ENCODE measurements around the gene TMEM272.
A peak's percentile ranks its signal among the peaks of the same experiment; 100 is the strongest.

Gene TMEM272, protein sequence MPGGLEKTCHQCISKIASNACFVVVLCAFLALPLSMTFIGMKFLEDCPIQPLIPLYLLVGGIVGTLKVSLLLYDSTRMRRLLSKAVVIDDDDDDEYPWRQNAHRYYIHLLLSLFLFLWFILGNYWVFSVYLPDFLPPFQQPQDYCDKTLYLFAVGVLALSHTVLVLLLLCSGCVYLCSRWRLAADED

DNA sequence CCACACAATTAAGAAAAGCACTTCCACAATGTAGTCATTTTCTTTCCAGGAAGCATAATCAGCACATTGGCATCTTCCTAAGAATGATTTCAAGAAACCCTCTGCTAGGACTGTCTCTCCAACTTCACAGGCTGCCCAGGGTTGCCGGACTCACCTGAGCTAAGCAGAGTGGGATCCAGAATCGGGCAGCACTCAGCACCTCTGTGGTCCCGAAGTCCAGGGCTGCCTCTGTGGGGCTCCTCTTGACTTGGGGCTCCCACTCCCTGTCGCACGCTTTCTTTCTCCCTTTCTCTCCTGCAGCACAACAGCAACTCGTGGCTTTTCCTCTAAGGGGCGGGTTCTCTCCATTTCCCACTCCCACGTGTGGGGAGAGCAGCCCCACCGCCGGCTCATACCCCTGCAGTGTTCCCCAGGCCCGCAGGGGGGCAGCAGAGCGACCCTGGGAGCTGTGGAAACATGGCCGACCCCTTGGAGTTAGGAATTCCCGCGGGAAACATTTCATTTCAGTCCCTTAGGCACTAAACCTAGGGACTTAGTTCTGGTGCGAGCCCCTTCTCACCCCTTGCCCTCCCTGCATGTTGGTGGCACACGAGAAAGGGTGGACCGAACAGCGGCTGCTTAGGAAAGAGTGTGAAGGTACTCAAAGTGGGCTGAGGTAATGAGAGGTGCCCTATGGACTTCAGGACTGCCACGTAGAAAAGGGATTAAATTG is at the start of gene TMEM272:
Gene TMEM272, minus strand, starts transcription at position 316 of the 712 bp plus-strand sequence. CDS start 6,647 bp downstream, outside the sequence.
- peak; percentile 35 for DNase-seq

DNA sequence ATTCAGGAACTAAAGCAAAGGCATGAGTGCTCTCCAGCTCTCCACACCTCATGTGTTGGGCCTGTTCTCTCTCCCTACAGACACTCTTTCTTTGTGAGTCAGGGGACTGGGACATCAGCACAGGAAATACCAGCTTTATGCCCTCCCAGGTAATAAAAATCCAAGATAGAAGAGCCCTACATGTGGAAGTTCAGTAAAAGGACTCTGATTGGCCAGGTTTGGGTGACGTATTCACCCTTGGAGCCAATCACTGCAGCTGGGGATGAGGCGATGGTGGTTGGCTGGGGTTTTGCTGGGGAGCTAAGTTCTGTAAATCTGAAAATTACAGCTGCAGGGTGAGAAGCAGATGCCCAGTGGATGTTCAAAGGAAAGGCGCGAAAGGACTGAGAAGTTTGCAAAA is 49.3 kb upstream of the TMEM272 start:
- DNase-seq = no peak

DNA sequence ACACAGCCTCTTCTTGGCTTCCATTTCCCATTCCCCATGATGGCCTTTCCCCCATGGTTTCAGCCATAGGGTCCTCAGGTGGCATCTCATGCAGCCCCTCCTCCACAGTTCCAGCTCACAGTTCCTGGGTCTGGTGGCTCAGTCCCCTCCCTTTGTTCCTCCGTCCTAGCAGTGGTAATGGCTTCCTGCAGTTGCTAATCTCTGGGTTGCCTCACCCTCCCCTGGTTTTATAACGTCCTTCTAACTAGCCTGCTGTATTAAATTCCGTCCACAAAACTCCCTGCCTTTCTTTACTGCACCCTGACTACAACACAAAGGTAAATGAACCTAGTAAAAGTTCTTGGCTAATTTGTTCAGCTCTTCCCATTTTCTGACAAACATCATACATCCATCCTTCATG is 47.7 kb upstream of the TMEM272 start:
- no peak for DNase-seq

DNA sequence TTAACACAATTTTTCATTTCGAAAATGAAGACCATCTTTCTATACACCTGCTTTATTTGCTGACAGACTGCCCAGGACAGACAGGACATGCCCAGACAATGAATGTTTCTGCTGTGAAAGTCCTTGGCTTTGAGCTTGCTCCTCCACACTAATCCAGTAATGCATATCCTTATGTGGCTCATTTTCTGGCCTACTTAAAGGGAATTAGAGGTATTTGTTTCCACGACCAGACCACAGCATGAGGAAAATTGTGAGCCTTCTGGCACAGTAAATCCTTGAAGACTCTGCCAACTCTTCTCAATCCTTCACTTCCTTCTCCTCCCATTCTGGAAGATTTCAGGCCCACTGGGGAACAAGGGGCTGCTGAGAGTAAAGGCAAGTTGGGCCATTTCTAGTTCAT is 42.5 kb upstream of the TMEM272 start:
- DNase-seq = no peak

DNA sequence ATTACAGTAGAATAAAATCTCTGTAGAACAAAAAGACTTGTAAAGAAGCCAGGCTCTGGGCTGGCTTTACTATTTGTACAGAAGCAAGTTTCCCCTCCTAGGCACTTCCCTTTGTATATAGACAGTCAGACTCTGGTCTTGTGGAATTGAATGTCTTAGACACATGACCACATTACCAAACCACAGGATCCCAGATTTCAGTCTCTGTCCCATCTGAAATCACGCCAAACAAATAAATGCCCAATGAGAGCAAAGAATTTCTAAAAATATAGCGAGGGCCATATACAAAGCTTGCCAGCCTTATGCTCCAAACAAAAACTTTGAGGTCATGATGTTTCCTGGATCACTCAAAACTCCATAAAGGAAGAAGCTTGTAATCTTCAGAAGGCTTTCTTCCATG is 40.7 kb upstream of the TMEM272 start:
- DNase-seq = no peak

DNA sequence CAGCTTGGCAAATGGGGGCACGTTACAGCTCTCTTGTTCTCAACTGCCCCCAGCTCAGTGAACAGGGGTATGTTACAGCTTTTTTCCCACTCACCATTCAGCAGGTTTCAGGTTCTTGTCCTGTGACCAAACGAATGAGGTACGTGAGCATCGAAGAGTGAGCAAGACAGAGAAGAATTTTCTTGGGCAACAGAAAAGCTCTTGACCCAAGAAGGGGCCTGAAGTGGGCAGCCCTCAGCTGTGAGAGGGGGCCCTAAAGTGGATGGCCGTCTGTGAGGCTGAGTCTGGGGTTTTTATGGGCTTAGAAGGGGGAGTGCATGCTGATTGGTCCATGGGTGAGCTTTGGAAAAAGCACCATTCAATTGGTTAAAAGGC is 38.2 kb upstream of the TMEM272 start:
- DNase-seq = no peak

DNA sequence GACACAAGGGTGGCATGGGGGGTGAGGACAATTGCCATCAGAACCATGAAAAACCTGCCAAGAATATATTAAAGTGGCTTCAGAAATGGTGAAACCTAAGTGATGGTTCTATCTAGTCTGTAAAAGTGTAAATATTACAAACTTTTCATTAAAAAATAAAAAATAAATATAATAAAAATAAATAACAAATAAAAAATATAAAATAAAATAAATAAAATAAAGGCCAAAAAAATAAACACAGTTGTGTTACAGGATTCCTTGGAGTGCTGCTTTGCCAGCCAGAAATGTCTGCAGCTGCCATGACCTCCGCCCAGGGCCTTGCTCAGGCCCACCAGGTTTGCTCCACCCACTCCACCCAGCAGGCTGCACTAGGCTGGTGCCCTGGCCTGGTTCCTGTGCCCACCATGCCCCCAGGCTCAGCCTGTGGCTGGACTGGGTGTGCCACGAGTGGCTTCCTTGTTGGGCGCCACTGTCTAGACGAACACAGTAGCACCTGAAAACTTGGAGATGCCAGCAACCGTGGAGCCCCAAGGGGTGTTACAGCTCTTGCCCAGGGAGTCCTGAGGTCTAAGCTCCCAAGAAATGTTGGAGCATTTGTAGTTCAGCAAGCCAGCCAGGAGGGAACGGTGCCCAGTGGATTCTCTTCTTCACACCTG is 37.7 kb upstream of the TMEM272 start:
- DNase-seq = no peak

DNA sequence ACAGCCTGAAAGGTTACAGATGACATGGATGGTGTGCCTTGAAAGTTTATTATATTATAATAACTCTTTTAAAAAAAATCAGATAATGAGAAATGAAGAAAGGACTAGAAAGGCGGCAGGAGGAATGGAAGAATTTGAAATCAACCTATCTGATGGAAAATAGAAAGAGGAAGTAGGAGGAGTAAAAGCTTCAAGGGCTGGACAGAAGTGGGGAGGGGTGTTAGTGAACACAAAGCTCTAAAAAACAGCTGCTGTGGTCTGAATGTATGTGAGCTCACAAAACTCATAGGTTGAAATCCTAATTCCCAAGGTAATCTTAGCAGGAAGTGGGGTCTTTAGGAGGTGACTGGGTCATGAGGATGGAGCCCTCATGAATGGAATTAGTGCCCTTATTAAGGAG is 36.3 kb upstream of the TMEM272 start:
- no peak for DNase-seq

DNA sequence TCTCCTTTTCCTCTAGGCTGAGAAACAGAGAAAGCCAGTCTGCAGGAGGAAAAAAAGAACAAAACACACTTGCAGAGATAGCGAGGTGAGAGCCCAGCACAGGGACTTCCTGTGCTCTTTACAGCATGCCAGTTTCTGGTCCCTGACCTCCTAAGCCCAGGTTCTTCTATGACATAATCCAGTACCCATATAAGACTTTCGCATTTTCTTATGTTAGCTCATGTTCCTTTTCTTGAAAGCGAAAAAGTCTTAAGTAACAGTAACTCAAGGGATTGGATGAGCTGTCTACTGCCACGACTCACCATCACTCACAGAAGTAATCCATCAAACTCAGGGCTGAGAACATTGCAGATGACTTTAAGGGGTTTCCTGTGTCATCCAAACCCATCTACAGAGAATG is 34.2 kb upstream of the TMEM272 start:
- no peak for DNase-seq

DNA sequence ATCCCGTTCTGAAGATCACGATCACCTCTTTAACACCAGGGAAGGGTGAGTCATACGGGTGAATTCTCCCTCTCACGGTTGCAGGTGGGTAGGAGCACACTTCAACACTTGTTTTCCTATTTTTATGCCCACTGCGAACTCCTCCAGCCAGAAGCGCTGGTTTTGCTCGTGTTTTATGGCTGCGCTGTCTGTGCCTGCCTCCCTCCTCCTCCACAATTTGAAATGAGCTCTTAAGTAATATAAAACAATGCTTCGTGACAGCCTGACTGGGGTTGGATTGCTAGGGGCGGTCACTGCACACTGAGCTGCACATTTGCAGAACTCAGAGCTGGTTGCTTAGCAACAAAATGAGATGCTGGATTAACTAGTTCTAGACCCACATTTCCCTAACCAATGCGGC is 29.7 kb upstream of the TMEM272 start:
- no peak for DNase-seq

DNA sequence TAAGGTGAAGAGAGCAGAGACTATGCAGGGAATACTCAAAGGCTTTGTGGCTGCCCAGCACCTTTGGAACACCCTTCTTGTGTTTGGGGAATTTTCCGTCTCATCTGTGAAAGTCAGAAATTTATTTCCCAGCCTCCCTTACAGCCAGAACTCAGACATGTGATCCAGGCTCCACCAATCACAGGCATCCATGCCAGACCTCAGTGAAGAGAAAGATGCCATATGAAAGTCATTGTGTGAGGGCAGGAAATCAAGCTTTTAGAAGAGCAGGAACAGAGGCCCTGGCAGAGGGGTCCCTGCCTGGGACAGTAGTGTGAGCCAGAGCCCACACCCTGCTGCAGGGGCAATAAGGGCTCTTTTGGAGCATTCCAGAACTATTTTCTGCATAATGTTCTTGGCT is 28.9 kb upstream of the TMEM272 start:
- peak; percentile 5 for DNase-seq

DNA sequence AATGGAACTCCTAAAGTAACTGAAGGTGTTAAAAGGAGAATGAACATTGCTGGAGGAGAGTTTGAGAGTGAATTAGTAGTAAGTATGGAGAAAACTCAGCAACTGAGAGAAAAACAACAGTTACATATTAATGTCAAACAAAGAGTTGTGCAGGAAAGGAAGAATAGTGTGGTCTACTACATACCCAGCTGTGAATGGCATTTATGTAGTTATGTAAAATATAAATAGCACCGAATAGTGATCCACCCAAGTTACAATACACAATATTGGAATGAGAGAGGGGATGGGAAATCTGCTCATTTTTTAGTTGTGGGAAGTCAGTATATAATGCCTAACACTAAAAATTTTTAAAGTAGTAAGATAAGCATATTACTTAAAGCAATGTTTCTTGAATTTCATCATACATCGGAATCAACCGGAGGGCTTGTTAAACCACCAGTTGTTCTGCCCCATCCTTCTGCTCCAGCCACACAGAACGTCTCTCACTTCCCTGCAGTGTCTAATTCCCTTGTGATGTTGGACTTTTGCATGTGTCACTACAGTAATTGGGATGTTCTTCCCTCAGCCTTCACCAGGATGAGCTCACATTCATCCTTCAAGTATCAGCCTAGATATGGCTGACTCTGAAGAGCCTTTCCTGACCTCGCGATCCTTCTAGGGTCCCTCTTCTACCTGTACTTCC is 28.3 kb upstream of the TMEM272 start:
- DNase-seq = no peak

DNA sequence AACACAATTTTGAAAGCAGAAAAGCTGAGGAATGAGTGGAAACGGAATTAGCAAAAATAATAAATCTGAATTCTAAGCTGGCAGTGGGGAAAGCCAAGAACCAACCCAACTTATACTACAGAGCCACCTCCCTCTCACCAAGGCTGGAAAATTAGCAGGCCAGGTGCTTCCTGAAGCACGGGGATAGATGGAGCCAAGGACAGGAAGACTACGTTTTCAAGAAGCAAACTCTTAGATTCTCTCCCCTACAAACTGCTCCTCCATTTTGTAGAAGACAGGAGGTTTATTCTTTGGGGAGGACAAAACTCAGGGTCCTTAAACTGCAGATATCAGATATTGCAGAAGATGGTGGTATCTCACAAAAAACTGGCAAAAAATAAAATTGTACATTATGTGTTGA is 25.6 kb upstream of the TMEM272 start:
- no peak for DNase-seq

DNA sequence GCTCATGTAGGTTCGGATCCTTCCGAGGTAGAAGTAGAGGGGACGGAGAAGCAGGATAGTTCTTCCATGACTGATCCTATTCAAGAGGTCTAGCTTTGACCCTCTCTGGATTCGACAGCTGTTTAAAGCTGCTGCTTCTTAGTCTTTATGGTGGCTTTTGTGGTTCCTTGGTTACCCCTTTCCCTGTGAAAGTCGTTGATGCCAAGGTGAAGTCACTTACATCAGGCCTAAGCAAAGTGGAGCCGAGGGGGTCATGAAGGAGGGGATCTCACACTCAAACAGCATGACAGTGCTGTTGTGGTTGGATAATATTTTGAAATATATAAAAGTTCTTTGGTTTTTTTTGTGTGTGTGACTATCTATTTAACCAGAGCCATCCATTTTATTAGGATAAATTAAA is 24.9 kb upstream of the TMEM272 start:
- DNase-seq = no peak

DNA sequence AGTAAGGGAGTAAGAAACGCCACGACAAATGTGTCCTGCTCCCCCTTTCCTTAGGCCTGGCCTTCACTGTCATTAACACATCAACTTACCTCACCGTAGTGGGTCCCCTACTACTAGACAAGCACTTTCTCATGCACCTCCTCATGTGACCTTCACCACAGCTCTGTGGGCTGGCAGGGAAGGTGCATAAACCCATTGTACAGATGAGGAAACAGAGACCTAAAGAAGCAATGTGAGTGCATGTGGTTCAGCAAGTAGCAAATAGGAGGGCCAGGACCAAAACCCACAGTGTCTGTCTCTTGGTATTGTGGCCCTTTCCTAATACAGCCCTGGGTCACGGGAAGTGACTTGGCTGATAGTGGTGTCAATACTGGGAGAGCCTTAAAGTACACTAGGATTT is 22.1 kb upstream of the TMEM272 start:
- DNase-seq = no peak

DNA sequence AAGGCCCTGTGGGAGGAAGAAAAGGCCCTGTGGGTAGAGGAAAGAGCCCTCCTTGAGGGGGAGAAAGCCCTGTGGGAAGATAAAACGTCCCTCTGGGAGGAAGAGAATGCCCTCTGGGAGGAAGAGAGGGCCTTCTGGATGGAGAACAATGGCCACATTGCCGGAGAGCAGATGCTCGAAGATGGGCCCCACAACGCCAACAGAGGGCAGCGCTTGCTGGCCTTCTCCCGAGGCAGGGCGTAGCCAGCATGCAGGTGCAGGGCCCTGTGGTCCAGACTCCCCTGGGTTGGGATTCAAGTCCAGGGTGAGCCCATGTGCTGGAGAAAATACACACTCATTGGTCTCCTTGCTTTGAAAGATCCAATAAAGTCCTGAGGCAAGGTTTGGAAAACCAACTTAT is 20.9 kb upstream of the TMEM272 start:
- DNase-seq = no peak

DNA sequence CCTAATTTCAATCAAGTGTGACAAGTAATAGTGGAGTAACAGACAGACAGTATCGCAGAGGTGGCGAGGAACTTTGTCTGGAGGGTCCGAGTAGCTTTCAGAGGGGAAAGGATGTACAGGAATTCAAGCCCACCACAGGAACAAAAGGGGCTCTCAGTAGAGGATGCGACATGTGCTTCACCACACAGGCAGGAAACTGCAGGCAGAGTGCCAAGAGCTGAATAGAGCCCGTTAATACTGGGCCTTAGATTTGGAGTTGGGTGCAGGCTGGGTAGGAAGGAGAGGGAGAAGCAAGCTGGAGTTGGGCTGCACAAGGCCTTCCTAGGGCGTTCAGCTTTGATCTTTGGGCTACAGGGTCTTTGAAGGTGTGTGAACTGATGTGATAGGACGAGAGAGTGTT is 18.0 kb upstream of the TMEM272 start:
- DNase-seq = no peak

DNA sequence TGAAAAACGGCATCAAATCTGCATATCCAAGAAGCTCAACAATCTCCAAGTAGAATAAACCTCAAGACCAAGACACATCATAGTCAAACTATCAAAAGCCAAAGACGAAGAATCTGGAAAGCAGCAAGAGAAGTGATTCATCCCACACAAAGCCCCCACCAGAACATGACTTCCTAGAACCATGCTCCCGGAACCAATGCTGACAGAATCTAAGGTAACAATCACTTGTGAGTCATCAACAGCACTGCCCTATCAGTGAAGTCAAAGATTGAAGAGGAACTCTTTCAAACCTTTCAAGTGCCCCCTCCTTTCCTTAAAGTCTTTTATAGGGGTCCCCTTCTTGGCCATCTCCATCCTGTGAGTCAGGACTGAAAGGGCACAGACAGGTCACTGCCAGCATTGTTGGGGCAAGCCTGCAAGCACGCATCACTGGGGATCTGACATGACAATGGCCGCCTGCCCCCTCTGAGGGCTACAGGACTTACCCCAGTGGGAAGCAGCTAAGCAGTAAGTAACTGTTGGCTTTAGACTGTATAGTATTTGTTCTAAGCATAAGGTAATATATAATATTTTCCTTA is 16.8 kb upstream of the TMEM272 start, which contains the start of gene CCDC70:
Gene CCDC70, plus strand, starts transcription at position 247 of the 578 bp plus-strand sequence. CDS start 3,443 bp downstream, outside the sequence.
- peak; percentile 50 for DNase-seq

DNA sequence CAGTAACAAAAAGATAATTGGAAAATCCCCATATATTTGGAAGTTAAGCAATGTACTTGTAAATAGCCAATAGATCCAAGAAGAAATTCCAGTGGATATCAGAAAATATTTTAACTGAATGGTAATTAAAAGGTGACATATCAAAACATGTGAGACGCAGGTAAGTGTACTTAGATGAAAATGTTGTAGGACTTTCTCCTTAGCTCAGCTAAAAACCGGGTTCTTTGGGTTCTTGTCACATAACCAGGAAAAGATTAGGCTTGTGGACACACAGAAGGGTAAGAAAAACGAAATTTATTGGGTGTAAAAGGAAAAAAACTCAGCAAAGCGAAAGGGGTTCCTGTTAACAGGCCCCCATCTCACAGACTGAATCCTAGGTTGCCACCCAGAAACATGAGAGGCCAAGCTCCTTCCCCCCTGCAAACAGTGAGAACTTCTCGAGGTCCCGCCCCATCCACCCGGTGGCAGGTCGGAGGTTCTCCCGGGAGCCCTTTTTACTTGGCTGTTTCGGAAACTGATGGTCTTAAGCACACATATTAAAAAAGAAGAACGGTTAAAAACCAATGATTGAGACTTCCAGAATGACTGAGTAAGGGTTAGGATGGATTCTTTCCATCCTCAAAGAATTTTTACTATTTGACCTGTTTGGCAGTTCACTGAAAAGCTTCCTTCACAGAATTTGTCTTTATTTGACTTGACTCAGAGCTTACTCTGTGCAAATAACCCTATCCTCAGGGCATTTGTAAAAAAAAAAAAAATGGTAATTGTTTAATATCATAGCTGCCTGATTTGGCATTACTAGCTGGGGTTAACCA is 13.7 kb upstream of the TMEM272 start:
- DNase-seq = no peak

DNA sequence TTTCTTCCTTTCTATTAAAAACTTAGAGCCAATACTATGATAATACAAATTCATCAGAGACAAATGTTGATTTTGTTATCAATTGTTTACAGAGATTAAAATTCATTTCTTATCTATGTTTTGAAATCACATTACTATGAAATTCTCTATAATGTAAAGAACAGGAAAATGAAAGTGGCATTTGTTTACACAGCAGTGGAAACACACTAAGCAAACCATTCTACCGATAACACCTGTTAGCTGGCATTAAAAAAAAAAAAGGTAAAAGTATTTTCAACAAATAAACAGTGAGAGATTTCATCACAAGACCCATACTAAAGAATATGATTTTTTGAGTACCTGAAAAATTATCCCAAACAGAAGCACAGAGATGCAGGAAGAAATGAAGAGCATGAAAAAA is 12.0 kb upstream of the TMEM272 start:
- DNase-seq = no peak

DNA sequence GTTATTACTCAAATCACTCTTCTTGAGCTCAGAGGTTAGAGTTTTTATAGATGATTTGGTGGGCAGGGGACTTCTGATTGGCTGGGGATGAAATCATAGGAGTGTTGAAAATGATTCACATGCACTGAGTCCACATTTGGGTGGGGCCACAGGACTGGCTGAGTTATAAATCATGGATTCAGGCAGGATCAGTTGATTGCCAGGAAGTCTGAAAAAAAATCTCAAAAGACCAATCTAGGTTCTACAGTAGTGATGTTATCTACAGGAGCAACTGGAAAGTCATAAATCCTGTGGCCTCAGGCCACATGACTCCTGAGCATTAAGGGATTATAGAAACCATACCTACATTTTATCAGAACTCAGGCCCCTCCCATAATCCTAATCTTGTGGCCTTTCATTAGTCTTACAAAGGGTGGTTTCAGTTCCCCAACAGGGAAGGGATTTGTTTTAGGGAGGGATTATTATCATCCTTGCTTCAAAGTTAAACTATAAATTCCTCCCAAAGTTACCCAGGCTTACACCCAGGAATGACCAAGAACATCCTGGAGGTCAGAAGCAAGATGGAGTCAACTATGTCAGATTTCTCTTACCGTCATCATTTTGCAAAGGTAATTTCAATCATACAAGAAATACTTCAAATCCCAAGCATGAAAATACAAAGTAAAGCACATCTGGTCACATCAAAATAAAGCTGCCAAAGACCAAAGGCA is 11.2 kb upstream of the TMEM272 start:
- no peak for DNase-seq

All from fibroblast of upper back skin (primary cell).